ENCODE results near the gene COX4I2.

The COX4I2 gene

GRCh38 chr20:31596831-31597480 is 40.8 kb upstream of the COX4I2 start:
- Histone ChIP-seq H3K9ac (no peak overlapping the region), H3K27ac (no peak overlapping the region), H3K36me3 (no peaks in the 10 kb centered on the region)

DNA sequence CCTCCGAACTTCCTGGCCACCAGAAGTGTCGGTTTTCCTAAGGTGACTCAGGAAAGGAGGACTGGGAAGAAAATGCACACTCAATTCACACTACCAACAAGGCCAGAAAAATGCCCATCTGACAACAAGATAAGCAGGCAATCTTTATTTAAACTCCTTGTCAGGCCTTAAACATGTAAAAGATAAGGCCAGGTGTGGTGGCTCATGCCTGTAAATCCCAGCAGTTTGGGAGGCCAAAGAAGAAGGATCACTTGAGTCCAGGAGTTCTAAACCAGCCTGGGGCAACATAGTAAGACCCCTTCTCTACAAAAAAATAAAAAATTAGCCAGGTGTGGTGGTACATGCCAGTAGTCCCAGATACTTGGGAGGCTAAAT is 40.2 kb upstream of the COX4I2 start:
- peaks cover 0 to 12% (median 7%) of the 10 kb centered on the region in 11 experiments; a peak in 15 of 22 replicates for H3K27me3 ChIP-seq
- H3K4me2 ChIP-seq = no peak overlapping the region
- H3K9ac ChIP-seq = no peak overlapping the region
- no peak for TF ChIP-seq Cebpa-rat (IDR thresholded peaks at IDR 0.05)
- no peaks in the 10 kb centered on the region for H3K9me3 ChIP-seq (replicated peaks in 1 of 11)
- no peak overlapping the region for H3K4me3 ChIP-seq
- no peak overlapping the region for H3K27ac ChIP-seq
- H3K36me3 ChIP-seq = no peaks in the 10 kb centered on the region
- H4K20me1 ChIP-seq = no peaks in the 10 kb centered on the region
- H3K4me1 ChIP-seq = peaks cover 0 to 38% (median 3%) of the 10 kb centered on the region in 10 experiments; a peak in 12 of 20 replicates

More at GRCh38 chr20:31596831-31597480, 40.8 kb upstream of the COX4I2 start:
- no peaks in the 10 kb centered on the region for H3K9me3 ChIP-seq (replicated peaks in 1 of 11)
- peaks cover 0 to 33% (median 0%) of the 10 kb centered on the region in 10 experiments; a peak in 9 of 20 replicates for H3K4me1 ChIP-seq
- no peak overlapping the region for H3K4me2 ChIP-seq
- H4K20me1 ChIP-seq = no peaks in the 10 kb centered on the region
- TF ChIP-seq Cebpa-rat (IDR thresholded peaks at IDR 0.05) = no peak
- no peak overlapping the region for H3K4me3 ChIP-seq
- H3K27me3 ChIP-seq = peaks cover 0 to 7% (median 2%) of the 10 kb centered on the region in 11 experiments; a peak in 7 of 22 replicates

DNA sequence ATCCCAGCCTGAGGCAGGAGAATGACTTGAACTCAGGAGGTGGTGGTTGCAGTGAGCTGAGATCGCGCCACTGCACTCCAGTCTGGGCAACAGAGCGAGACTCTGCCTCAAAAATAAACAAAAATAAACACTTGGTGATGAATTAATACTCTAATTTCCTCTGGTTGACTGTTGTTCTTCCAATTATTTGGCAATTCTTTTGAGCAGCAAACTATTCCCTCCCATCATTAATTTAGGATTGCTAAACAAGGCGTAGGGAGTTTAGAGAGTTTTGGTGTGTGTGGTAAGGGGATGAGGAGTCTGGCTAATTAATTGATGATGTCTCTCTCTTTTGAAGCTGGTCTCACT is 35.3 kb upstream of the COX4I2 start:
- H4K20me1 ChIP-seq = peaks cover 0 to 33% (median 21%) of the 10 kb centered on the region in 11 experiments; a peak in 17 of 22 replicates
- no peak overlapping the region for H3K4me3 ChIP-seq
- peak overlapping the region in 8 of 11 experiments; percentile 32 to 98 (median 86); a peak in 14 of 22 replicates for H3K4me2 ChIP-seq
- peaks cover 0 to 12% (median 0%) of the 10 kb centered on the region in 11 experiments; a peak in 3 of 22 replicates for H3K36me3 ChIP-seq
- TF ChIP-seq Cebpa-rat (IDR thresholded peaks at IDR 0.05) = no peak
- H3K27ac ChIP-seq = peak overlapping the region in 2 of 11 experiments; percentile 82 to 96; a peak in 2 of 22 replicates
- peaks cover 11 to 61% (median 57%) of the 10 kb centered on the region in 11 experiments; a peak in 21 of 22 replicates for H3K27me3 ChIP-seq
- H3K4me1 ChIP-seq = peaks cover 24 to 58% (median 37%) of the 10 kb centered on the region in 10 experiments
- peaks cover 0 to 6% (median 0%) of the 10 kb centered on the region in 11 experiments; a peak in 1 of 22 replicates for H3K9me3 ChIP-seq (replicated peaks in 1 of 11)
- peak overlapping the region in 2 of 11 experiments; percentile 30; a peak in 2 of 22 replicates for H3K9ac ChIP-seq

DNA sequence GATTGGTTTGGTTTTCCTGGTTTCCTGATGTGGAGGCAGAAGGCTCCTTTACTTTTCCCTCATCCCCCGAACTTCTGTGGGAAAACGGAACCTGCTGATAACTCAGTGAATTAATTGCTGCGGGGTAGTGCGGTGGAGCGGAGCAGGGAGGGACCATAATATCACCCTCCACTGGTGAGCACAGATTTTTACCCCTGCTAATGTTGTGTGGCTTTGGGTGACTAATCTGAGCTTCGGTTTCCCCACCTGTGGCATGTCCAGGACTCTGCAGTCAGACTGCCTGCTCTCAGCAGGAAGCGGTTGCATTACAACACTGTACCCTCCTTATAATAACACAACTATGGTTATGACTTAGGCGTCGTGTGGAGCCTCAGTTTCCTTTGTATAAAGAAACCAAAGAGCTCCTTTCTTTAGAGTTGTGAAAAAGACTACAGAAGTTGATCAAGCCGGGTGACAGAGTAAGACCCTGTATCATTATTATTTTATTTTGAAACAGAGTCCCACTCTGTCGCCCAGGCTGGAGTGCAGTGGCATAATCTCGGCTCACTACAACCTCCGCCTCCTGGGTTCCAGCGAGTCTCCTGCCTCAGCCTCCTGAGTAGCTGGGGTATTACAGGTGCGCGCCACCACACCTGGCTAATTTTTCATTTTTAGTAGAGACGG is 34.8 kb upstream of the COX4I2 start:
- Histone ChIP-seq H4K20me1 (peaks cover 0 to 36% (median 22%) of the 10 kb centered on the region in 11 experiments; a peak in 17 of 22 replicates), H3K27me3 (peaks cover 13 to 66% (median 62%) of the 10 kb centered on the region in 11 experiments; a peak in 21 of 22 replicates), H3K4me1 (peaks cover 24 to 63% (median 37%) of the 10 kb centered on the region in 10 experiments), H3K4me3 (peak overlapping the region in 2 of 10 experiments; percentile 8 to 26; a peak in 1 of 20 replicates), H3K4me2 (peak overlapping the region in 10 of 11 experiments; percentile 6 to 98 (median 71); a peak in 17 of 22 replicates), H3K9ac (peak overlapping the region in 2 of 11 experiments; percentile 30; a peak in 3 of 22 replicates), H3K27ac (peak overlapping the region in 4 of 11 experiments; percentile 2 to 96 (median 74); a peak in 7 of 22 replicates), H3K9me3 (replicated peaks in 1 of 11) (peaks cover 0 to 6% (median 0%) of the 10 kb centered on the region in 11 experiments; a peak in 1 of 22 replicates), H3K36me3 (peaks cover 0 to 12% (median 0%) of the 10 kb centered on the region in 11 experiments; a peak in 3 of 22 replicates)
- peak in 3 of 11 experiments; percentile 27 to 61 (median 55); a peak in 2 of 22 replicates for TF ChIP-seq Cebpa-rat (IDR thresholded peaks at IDR 0.05)

GRCh38 chr20:31603822-31604566 is 33.7 kb upstream of the COX4I2 start:
- Histone ChIP-seq H3K4me3 (peak overlapping the region; percentile 61 to 88 (median 68)), H3K36me3 (peaks cover 0 to 12% (median 0%) of the 10 kb centered on the region in 11 experiments; a peak in 3 of 22 replicates), H3K27me3 (peaks cover 21 to 77% (median 73%) of the 10 kb centered on the region in 11 experiments; a peak in 21 of 22 replicates), H3K9ac (peak overlapping the region; percentile 10 to 91 (median 61); a peak in 20 of 22 replicates), H4K20me1 (peaks cover 0 to 36% (median 22%) of the 10 kb centered on the region in 11 experiments; a peak in 17 of 22 replicates), H3K4me2 (peak overlapping the region; percentile 83 to 99 (median 97)), H3K27ac (peak overlapping the region in 5 of 11 experiments; percentile 28 to 96 (median 72); a peak in 9 of 22 replicates), H3K9me3 (replicated peaks in 1 of 11) (peaks cover 0 to 6% (median 0%) of the 10 kb centered on the region in 11 experiments; a peak in 1 of 22 replicates), H3K4me1 (peaks cover 24 to 74% (median 45%) of the 10 kb centered on the region in 10 experiments)
- no peak for TF ChIP-seq Cebpa-rat (IDR thresholded peaks at IDR 0.05)

GRCh38 chr20:31604567-31605030 is 33.1 kb upstream of the COX4I2 start:
- H3K36me3 ChIP-seq = peaks cover 0 to 12% (median 0%) of the 10 kb centered on the region in 11 experiments; a peak in 3 of 22 replicates
- H3K27me3 ChIP-seq = peaks cover 21 to 83% (median 79%) of the 10 kb centered on the region in 11 experiments; a peak in 21 of 22 replicates
- peaks cover 0 to 36% (median 22%) of the 10 kb centered on the region in 11 experiments; a peak in 17 of 22 replicates for H4K20me1 ChIP-seq
- TF ChIP-seq Cebpa-rat (IDR thresholded peaks at IDR 0.05) = no peak
- peak overlapping the region; percentile 61 to 88 (median 68) for H3K4me3 ChIP-seq
- H3K9ac ChIP-seq = peak overlapping the region; percentile 5 to 91 (median 61); a peak in 21 of 22 replicates
- peaks cover 24 to 80% (median 45%) of the 10 kb centered on the region in 10 experiments for H3K4me1 ChIP-seq
- peak overlapping the region in 5 of 11 experiments; percentile 28 to 96 (median 72); a peak in 8 of 22 replicates for H3K27ac ChIP-seq
- peaks cover 0 to 6% (median 0%) of the 10 kb centered on the region in 11 experiments; a peak in 1 of 22 replicates for H3K9me3 ChIP-seq (replicated peaks in 1 of 11)
- peak overlapping the region; percentile 83 to 99 (median 97) for H3K4me2 ChIP-seq

DNA sequence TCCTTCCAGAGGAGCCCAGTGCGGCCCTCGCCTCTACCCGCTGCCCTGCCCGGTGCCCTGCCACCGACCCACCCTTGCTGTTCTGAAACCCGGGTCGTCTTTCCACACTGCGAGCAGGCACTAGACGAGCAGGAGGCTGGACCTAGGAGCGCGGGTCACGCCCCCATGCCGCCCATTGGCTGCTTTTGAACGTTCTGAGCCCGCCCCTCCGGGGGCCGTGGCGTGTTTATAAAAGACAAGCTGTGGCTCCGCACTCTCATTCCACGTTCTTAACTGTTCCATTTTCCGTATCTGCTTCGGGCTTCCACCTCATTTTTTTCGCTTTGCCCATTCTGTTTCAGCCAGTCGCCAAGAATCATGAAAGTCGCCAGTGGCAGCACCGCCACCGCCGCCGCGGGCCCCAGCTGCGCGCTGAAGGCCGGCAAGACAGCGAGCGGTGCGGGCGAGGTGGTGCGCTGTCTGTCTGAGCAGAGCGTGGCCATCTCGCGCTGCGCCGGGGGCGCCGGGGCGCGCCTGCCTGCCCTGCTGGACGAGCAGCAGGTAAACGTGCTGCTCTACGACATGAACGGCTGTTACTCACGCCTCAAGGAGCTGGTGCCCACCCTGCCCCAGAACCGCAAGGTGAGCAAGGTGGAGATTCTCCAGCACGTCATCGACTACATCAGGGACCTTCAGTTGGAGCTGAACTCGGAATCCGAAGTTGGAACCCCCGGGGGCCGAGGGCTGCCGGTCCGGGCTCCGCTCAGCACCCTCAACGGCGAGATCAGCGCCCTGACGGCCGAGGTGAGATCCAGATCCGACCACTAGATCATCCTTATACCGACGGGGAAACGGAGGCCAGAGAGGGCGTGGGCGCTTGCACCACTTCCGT is 32.4 kb upstream of the COX4I2 start, which contains the start of gene ID1:
TSS of gene ID1 (plus strand) at position 259 of the 871 bp plus-strand sequence. CDS start at position 358, 99 bp downstream.
- peaks cover 24 to 86% (median 47%) of the 10 kb centered on the region in 10 experiments for H3K4me1 ChIP-seq
- peak within 1 kb of the TSS in 5 of 11 experiments; percentile 52 to 96 (median 76); a peak in 10 of 22 replicates for H3K27ac ChIP-seq
- peak within 1 kb of the TSS; percentile 61 to 88 (median 68) for H3K4me3 ChIP-seq
- peaks cover 0 to 6% (median 0%) of the 10 kb centered on the region in 11 experiments; a peak in 1 of 22 replicates for H3K9me3 ChIP-seq (replicated peaks in 1 of 11)
- peak within 1 kb of the TSS; percentile 83 to 99 (median 97) for H3K4me2 ChIP-seq
- H4K20me1 ChIP-seq = peaks cover 0 to 36% (median 22%) of the 10 kb centered on the region in 11 experiments; a peak in 17 of 22 replicates
- TF ChIP-seq Cebpa-rat (IDR thresholded peaks at IDR 0.05) = no peak
- H3K36me3 ChIP-seq = peaks cover 0 to 12% (median 0%) of the 10 kb centered on the region in 11 experiments; a peak in 3 of 22 replicates
- H3K9ac ChIP-seq = peak within 1 kb of the TSS; percentile 48 to 91 (median 71)
- peaks cover 21 to 90% (median 85%) of the 10 kb centered on the region in 11 experiments; a peak in 21 of 22 replicates for H3K27me3 ChIP-seq

Data from BLaER1 treated with 17β-estradiol and CSF1 and Interleukin-3, amounts not matched to agents 10 nM and 100 nM (cell line).